B cell (primary cell): ENCODE results near the gene GRID1. TPM values are rescaled to one million over a fixed set of nuclear protein-coding genes. Genes with fewer than 3 reads are reported as not detected.

Experiments
- ATAC-seq: fragments of 200-7000 bp; cut with Tn5 transposase; one replicate; pipeline ENCODE4 v1.10.0; 2021; ENCODE audit warnings: low read depth, mild to moderate bottlenecking, moderate number of reproducible peaks, moderate library complexity
- CTCF ChIA-PET: fragments of 350-600 bp; sonication (Branson Sonifier 250); formaldehyde crosslinking; loops from one replicate; lab custom pipeline; 2021; ENCODE audit warnings: antibody characterized with exemption, inconsistent platforms; lab: Charles Lee
- POLR2A ChIA-PET: fragments of 350-600 bp; sonication (Branson Sonifier 250); formaldehyde crosslinking; loops from one replicate; lab custom pipeline; 2021; ENCODE audit warnings: antibody characterized with exemption; lab: Charles Lee
- DNase-seq: peaks from one replicate; pipeline ENCODE4 v3.0.0; 2013
- H2AFZ ChIP-seq: 2 replicates; pipeline ENCODE4 v1.6.1; 2012; ENCODE audit warnings: mild to moderate bottlenecking, low read depth, low read length; ENCODE audit not compliant: insufficient read depth, poor library complexity, severe bottlenecking
- H3K27ac ChIP-seq, 2 donors: 1 replicate in 1 of 2; 2 replicates in 1 of 2; pipeline ENCODE4 v1.5.1; 2012 to 2013; ENCODE audit warnings: low read length in 2 of 2, mild to moderate bottlenecking in 2 of 2, moderate library complexity in 1 of 2
- H3K27me3 ChIP-seq, 4 experiments: fragments of 200-600 bp in 1 of 4; sonication (generic) in 1 of 4; replicated peaks in 1 of 4; 1 replicate in 2 of 4; 2 replicates in 2 of 4; pipeline versions ENCODE4 v1.6.1 to v1.7.0; 2013 to 2016; ENCODE audit warnings: low read length in 3 of 4, mild to moderate bottlenecking in 2 of 4, mixed read lengths in 1 of 4, moderate library complexity in 1 of 4; ENCODE audit not compliant: insufficient read depth in 4 of 4, control insufficient read depth in 3 of 4; ENCODE audit errors: control extremely low read depth in 1 of 4
- H3K36me3 ChIP-seq, 2 experiments: replicated peaks in 1 of 2; 1 replicate in 1 of 2; 2 replicates in 1 of 2; pipeline versions ENCODE4 v1.6.1 to v1.7.1; 2013; ENCODE audit warnings: low read length in 1 of 2; ENCODE audit not compliant: insufficient read depth in 2 of 2, control insufficient read depth in 1 of 2; ENCODE audit errors: control extremely low read depth in 1 of 2, extremely low read depth in 1 of 2
- H3K4me1 ChIP-seq, 2 donors: fragments of 200-600 bp in 1 of 2; sonication (generic) in 1 of 2; 1 replicate in 1 of 2; 2 replicates in 1 of 2; pipeline versions ENCODE4 v1.5.1 to v1.6.1; 2013 to 2017; ENCODE audit warnings: low read length in 2 of 2; ENCODE audit not compliant: control insufficient read depth in 2 of 2, insufficient read depth in 2 of 2
- H3K4me2 ChIP-seq: replicated peaks from 2 replicates; pipeline ENCODE3; 2012; ENCODE audit warnings: mild to moderate bottlenecking, low read depth, low read length; ENCODE audit not compliant: poor library complexity, severe bottlenecking
- H3K4me3 ChIP-seq, 5 experiments: fragments of 200-600 bp in 1 of 5; sonication (generic) in 1 of 5; 1 replicate in 3 of 5; 2 replicates in 2 of 5; pipeline versions ENCODE4 v1.5.1 to v1.7.0; 2011 to 2016; ENCODE audit warnings: low read length in 4 of 5, mild to moderate bottlenecking in 4 of 5, low read depth in 2 of 5, control low read depth in 1 of 5, moderate library complexity in 1 of 5; ENCODE audit not compliant: insufficient read depth in 1 of 5; ENCODE audit errors: control extremely low read depth in 1 of 5, extremely low read depth in 1 of 5
- H3K79me2 ChIP-seq: fragments of 200-600 bp; sonication (generic); one replicate; pipeline ENCODE4 v1.6.0; 2016; ENCODE audit warnings: low read length; ENCODE audit not compliant: control insufficient read depth, insufficient read depth
- H3K9ac ChIP-seq: fragments of 200-600 bp; sonication (generic); 2 replicates; pipeline ENCODE4 v1.6.1; 2017; ENCODE audit warnings: mild to moderate bottlenecking, low read length, moderate library complexity
- H3K9me3 ChIP-seq, 3 donors: one replicate each; pipeline versions ENCODE4 v1.6.1 to v1.7.1; 2013; ENCODE audit warnings: low read length in 2 of 3; ENCODE audit not compliant: control insufficient read depth in 2 of 3, insufficient read depth in 1 of 3; ENCODE audit errors: control extremely low read depth in 1 of 3
- H4K20me1 ChIP-seq: 2 replicates; pipeline ENCODE4 v1.6.0; 2012; ENCODE audit warnings: mild to moderate bottlenecking, low read length; ENCODE audit not compliant: insufficient read depth, control insufficient read depth, poor library complexity, severe bottlenecking
- H3K27ac Mint-ChIP-seq: one replicate; pipeline ENCODE4 v1.8.0; 2021; ENCODE audit warnings: mixed read lengths
- H3K27me3 Mint-ChIP-seq: one replicate; pipeline ENCODE4 v1.8.0; 2021; ENCODE audit warnings: mixed read lengths
- H3K4me1 Mint-ChIP-seq: one replicate; pipeline ENCODE4 v1.8.0; 2021; ENCODE audit warnings: mixed read lengths
- H3K4me3 Mint-ChIP-seq: one replicate; pipeline ENCODE4 v1.8.0; 2021; ENCODE audit warnings: mixed read lengths
- H3K9me3 Mint-ChIP-seq: one replicate; pipeline ENCODE4 v1.8.0; 2022; ENCODE audit warnings: mixed read lengths; ENCODE audit not compliant: insufficient read depth
- EZH2 ChIP-seq: IDR thresholded peaks from 2 replicates; pipeline ENCODE4 v1.6.1; 2012; ENCODE audit warnings: borderline replicate concordance, low read depth, mild to moderate bottlenecking, moderate library complexity, low read length; ENCODE audit not compliant: insufficient read depth, poor library complexity, severe bottlenecking
- WGBS: methylation state at CpG from one replicate; pipeline ENCODE4 v1.1.5; 2013; ENCODE audit warnings: missing lambda C conversion rate; ENCODE audit not compliant: insufficient coverage; 5-methylcytosine and 5-hydroxymethylcytosine counted together
- intact Hi-C: fragments of 100-400 bp; cut with micrococcal nuclease; formaldehyde crosslinking; loops from one replicate; pipeline ENCODE4 v1.10.0; 2022
- polyA plus RNA-seq: library from polyadenylated mRNA; depleted of rRNA; stranded (reverse); fragments of >200 nt; gene quantifications from 2 replicates; pipeline ENCODE4 v1.2.3, GENCODE V29; 2012
- total RNA-seq, 2 donors: library from RNA; stranded (reverse); fragments of 120-200 nt in 1 of 2; gene quantifications; 1 replicate in 1 of 2; 2 replicates in 1 of 2; pipeline versions ENCODE4 v1.2.3 to v1.2.4, GENCODE V29; 2013 to 2022
- TF ChIP-seq, protein P1 (sequence below): fragments of 200-600 bp; IDR thresholded peaks from one replicate; pipeline ENCODE4 v1.8.0; 2022; ENCODE audit warnings: antibody characterized with exemption, mild to moderate bottlenecking

GRID1 gene
- total and polyA plus RNA-seq, 2 donors (not counting 1 experiment from before 2014, with no cell fraction given): not detected

DNA sequence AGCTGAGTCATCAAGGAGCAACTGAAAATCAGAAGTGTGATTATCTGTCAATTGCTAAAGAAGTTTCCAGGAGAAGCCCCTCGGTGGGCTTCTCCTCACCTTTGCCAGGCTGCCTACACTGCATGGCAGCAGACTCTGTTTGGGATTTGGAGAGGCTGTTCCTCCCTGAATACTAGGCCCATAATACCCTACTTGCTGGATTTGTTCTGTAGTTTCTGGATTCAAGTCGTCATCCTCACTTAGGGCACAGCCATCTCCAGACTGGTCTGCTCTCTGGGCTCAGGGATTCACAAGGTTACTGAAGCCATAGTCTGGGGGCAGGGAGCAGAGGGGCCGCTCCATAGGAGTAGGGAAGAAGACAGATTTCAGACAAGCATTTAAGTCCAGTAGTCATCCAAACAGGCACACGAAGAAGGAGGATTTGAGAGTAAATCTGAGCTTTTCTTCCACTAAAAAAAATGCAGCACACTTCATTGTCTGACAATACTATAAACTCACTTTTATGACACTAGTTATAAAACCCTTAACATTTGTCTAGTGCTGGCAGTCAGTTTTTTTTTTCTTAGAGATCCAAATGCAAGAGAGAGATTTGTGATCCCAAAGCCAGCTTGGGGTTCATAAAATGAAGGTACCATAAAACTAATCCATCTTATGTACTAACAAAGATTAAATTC, 723.3 kb downstream of the GRID1 start:
- POLR2A ChIA-PET: no interaction called here
- WGBS: 63% methylated on average over 2 of the region's 4 CpGs
- Histone ChIP-seq H3K4me1 (no peaks in the 10 kb centered on the region), H3K79me2 (no peaks in the 10 kb centered on the region), H3K9me3 (peaks cover 0 to 7% (median 0%) of the 10 kb centered on the region in 3 donors), H3K9ac (no peak overlapping the region), H3K4me2 (no peak overlapping the region), H3K36me3 (no peaks in the 10 kb centered on the region), H2AFZ (no peak overlapping the region), H3K27ac (no peak overlapping the region), H3K27me3 (no peaks in the 10 kb centered on the region), H4K20me1 (no peaks in the 10 kb centered on the region), H3K4me3 (no peak overlapping the region)
- TF ChIP-seq, protein P1, sequence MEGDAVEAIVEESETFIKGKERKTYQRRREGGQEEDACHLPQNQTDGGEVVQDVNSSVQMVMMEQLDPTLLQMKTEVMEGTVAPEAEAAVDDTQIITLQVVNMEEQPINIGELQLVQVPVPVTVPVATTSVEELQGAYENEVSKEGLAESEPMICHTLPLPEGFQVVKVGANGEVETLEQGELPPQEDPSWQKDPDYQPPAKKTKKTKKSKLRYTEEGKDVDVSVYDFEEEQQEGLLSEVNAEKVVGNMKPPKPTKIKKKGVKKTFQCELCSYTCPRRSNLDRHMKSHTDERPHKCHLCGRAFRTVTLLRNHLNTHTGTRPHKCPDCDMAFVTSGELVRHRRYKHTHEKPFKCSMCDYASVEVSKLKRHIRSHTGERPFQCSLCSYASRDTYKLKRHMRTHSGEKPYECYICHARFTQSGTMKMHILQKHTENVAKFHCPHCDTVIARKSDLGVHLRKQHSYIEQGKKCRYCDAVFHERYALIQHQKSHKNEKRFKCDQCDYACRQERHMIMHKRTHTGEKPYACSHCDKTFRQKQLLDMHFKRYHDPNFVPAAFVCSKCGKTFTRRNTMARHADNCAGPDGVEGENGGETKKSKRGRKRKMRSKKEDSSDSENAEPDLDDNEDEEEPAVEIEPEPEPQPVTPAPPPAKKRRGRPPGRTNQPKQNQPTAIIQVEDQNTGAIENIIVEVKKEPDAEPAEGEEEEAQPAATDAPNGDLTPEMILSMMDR: no peak
- no peak for TF ChIP-seq EZH2
- H3K9me3 Mint-ChIP-seq: peaks cover 2% of the 10 kb centered on the region
- peaks cover 6% of the 10 kb centered on the region for H3K27me3 Mint-ChIP-seq
- H3K27ac Mint-ChIP-seq: no peak overlapping the region
- H3K4me3 Mint-ChIP-seq: no peak overlapping the region
- CTCF ChIA-PET: no interaction called here
- H3K4me1 Mint-ChIP-seq: no peaks in the 10 kb centered on the region
- DNase-seq (no peak), ATAC-seq (no peak)
- intact Hi-C loops: no loop called here

DNA sequence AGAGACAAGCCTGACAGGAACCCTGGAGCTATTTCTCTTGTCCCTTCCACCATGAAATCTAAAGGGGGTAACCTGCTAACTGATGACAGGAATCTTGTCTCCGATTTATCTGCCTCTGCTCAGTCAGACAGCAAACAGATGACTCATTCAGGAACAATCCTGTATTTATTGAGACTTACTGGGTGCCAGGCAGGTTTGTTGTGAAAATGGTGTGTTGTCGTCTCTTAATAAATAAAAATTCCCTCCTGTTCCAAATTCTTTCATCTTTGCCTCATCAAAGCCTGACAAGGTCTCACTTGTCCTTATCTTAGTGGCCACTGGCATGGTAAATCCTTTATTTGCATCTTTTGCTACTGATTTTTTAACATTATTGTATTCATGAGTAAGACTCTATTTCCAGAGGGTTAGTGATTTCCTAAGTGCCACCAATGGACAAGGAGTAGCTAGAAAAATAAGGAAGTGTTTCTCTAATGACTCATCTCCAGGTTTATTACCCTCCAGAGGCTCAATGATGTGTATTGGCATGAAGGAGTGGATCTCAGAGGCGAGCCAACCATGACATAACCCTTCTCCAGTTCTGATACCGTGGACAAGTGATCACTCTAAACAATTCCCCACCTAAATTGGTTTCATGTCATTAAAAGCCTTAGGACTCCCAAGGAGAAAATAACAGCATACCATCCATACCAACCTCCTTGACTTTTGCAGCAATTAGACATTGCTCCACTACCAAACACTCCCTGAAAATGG, 724.0 kb downstream of the GRID1 start:
- Mint-ChIP-seq H3K27me3 (peaks cover 6% of the 10 kb centered on the region), H3K9me3 (peaks cover 2% of the 10 kb centered on the region), H3K27ac (no peak overlapping the region), H3K4me1 (no peaks in the 10 kb centered on the region), H3K4me3 (no peak overlapping the region)
- peaks cover 0 to 7% (median 0%) of the 10 kb centered on the region in 3 donors for H3K9me3 ChIP-seq
- H3K27ac ChIP-seq: no peak overlapping the region
- intact Hi-C loops: no loop called here
- H4K20me1 ChIP-seq: no peaks in the 10 kb centered on the region
- no peak overlapping the region for H3K9ac ChIP-seq
- WGBS: 67% methylated on average over 1 of the region's 4 CpGs
- DNase-seq (no peak), ATAC-seq (no peak)
- H3K4me3 ChIP-seq: no peak overlapping the region
- H2AFZ ChIP-seq: no peak overlapping the region
- H3K4me1 ChIP-seq: no peaks in the 10 kb centered on the region
- no peak overlapping the region for H3K4me2 ChIP-seq
- no peaks in the 10 kb centered on the region for H3K36me3 ChIP-seq
- H3K79me2 ChIP-seq: no peaks in the 10 kb centered on the region
- no peak for TF ChIP-seq EZH2
- TF ChIP-seq, protein P1: no peak
- CTCF ChIA-PET: no interaction called here
- POLR2A ChIA-PET: no interaction called here
- no peaks in the 10 kb centered on the region for H3K27me3 ChIP-seq
